MM.1S (cell line): ENCODE results near the gene ADAMTSL2.

Experiments
- CTCF ChIP-seq: fragments of 300-600 bp; sonication (generic); IDR thresholded peaks from 2 replicates; pipeline ENCODE4 v1.5.1; 2016; ENCODE audit warnings: antibody characterized with exemption, low read length, mixed read lengths
- EZH2 ChIP-seq: fragments of 300-600 bp; sonication (generic); optimal IDR thresholded peaks from 2 replicates; pipeline ENCODE3; 2017; ENCODE audit warnings: low read depth, mild to moderate bottlenecking, antibody characterized with exemption, low read length, mixed read lengths
- EZH2phosphoT487 ChIP-seq: fragments of 300-600 bp; sonication (generic); IDR thresholded peaks from 2 replicates; pipeline ENCODE4 v1.6.1; 2018; ENCODE audit warnings: antibody characterized with exemption, low read length

DNA sequence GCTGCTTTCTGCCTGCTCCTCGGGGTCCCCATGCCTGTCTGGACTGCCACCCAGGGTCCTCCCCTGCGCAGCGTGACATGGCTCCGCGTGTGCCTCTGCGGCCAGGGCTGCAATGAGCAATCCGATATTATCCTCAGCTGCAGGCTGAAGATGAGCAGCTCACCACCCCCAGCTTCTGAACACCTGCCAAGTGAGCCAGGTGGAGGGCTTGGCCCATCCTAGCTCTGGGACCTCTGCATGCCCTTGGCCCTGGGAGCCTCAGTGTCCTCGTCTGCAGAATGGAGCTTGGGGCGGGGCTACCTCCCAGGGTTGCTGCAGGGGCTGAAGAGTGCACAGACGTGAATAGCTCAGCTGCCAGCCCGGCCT, 5.6 kb upstream of the ADAMTSL2 start:
- TF ChIP-seq CTCF (no peak), EZH2 (no peak), EZH2phosphoT487 (no peak)
